Measurements from ENCODE around the gene METTL26.

The METTL26 gene

DNA sequence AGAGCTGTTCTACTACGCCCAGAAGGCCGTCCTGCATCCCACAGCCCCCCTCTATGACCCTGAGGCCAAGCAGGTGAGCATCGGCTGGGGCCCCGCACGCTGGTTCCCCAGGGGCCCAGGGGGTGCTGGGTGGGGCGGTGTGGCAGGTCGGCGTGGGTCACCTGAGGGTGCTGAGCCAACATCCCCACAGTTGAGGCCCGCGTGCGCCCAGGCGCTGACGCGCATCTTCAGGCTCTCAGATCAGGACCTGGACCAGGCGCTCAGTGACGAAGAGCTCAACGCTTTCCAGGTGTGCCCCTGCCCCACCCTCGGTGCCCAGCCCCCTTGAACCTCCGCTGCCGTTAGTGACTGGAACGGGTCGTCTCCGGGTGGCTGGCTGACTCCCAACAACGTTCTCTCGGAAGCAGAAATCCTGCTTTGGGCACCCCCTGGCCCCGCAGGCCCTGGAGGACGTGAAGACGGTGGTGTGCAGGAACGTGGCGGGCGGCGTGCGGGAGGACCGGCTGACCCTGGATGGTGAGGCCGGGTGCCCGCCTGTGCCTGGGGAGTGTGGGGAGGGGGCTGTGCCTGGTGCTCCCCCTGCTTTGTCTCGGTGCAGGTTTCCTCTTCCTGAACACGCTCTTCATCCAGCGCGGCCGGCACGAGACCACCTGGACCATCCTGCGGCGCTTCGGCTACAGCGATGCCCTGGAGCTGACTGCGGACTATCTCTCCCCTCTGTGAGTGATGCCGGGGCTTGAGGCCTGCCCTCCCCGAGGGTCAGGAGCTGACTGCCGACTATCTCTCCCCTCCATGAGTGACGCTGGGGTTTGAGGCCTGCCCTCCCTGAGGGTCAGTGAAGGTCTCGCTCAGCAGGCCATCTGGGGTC lies 34.6 kb upstream of the METTL26 start:
- H4K20me1 ChIP-seq (ENCODE audit: insufficient read depth, low read length, poor library complexity, severe bottlenecking) = no peaks in the 10 kb centered on the region
- no peak overlapping the region for H3K4me2 ChIP-seq (ENCODE audit: low read depth, low read length, poor library complexity, severe bottlenecking)
- H3K4me3 ChIP-seq (ENCODE audit: low read length, poor library complexity, severe bottlenecking) = no peak overlapping the region
- no peak overlapping the region for H2AFZ ChIP-seq (ENCODE audit: low read length)
- no peaks in the 10 kb centered on the region for H3K27me3 ChIP-seq (ENCODE audit: insufficient read depth, low read length, poor library complexity, severe bottlenecking)
- no peaks in the 10 kb centered on the region for H3K9me3 ChIP-seq (ENCODE audit: insufficient read depth, low read depth, low read length)
- peaks cover 5% of the 10 kb centered on the region for H3K4me1 ChIP-seq (ENCODE audit: insufficient read depth, low read length, poor library complexity, severe bottlenecking)
- H3K36me3 ChIP-seq (ENCODE audit: insufficient read depth, low read length) = no peaks in the 10 kb centered on the region
- TF ChIP-seq EZH2phosphoT487 (IDR thresholded peaks at IDR 0.05; ENCODE audit: borderline replicate concordance) = no peak
- TF ChIP-seq, protein P1, sequence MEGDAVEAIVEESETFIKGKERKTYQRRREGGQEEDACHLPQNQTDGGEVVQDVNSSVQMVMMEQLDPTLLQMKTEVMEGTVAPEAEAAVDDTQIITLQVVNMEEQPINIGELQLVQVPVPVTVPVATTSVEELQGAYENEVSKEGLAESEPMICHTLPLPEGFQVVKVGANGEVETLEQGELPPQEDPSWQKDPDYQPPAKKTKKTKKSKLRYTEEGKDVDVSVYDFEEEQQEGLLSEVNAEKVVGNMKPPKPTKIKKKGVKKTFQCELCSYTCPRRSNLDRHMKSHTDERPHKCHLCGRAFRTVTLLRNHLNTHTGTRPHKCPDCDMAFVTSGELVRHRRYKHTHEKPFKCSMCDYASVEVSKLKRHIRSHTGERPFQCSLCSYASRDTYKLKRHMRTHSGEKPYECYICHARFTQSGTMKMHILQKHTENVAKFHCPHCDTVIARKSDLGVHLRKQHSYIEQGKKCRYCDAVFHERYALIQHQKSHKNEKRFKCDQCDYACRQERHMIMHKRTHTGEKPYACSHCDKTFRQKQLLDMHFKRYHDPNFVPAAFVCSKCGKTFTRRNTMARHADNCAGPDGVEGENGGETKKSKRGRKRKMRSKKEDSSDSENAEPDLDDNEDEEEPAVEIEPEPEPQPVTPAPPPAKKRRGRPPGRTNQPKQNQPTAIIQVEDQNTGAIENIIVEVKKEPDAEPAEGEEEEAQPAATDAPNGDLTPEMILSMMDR (conservative IDR thresholded peaks at IDR 0.05; ENCODE audit: low read length) = no peak
- H3K9me2 ChIP-seq (replicated peaks; ENCODE audit: low read depth, low read length) = no peaks in the 10 kb centered on the region
- H3K79me2 ChIP-seq (ENCODE audit: insufficient read depth, low read length) = peaks cover 17% of the 10 kb centered on the region; the same call in 1 of the 2 replicates
- H3F3A ChIP-seq (ENCODE audit: low read depth) = no peaks in the 10 kb centered on the region
- no peak overlapping the region for H3K9ac ChIP-seq (ENCODE audit: low read depth, low read length, poor library complexity, severe bottlenecking)

- H3K9ac ChIP-seq (ENCODE audit: low read depth, low read length, poor library complexity, severe bottlenecking) = no peak overlapping the region
- no peak overlapping the region for H3K4me3 ChIP-seq (ENCODE audit: low read length, poor library complexity, severe bottlenecking)
- no peaks in the 10 kb centered on the region for H3K27me3 ChIP-seq (ENCODE audit: insufficient read depth, low read length, poor library complexity, severe bottlenecking)
- no peaks in the 10 kb centered on the region for H3F3A ChIP-seq (ENCODE audit: low read depth)
- no peak overlapping the region for H2AFZ ChIP-seq (ENCODE audit: low read length)
- H3K4me2 ChIP-seq (ENCODE audit: low read depth, low read length, poor library complexity, severe bottlenecking) = peak overlapping the region; percentile 67
- no peaks in the 10 kb centered on the region for H3K9me3 ChIP-seq (ENCODE audit: insufficient read depth, low read depth, low read length)
- H3K36me3 ChIP-seq (ENCODE audit: insufficient read depth, low read length) = no peaks in the 10 kb centered on the region
- no peaks in the 10 kb centered on the region for H3K9me2 ChIP-seq (replicated peaks; ENCODE audit: low read depth, low read length)
- peaks cover 17% of the 10 kb centered on the region; the same call in 1 of the 2 replicates for H3K79me2 ChIP-seq (ENCODE audit: insufficient read depth, low read length)
- H3K4me1 ChIP-seq (ENCODE audit: insufficient read depth, low read length, poor library complexity, severe bottlenecking) = peaks cover 5% of the 10 kb centered on the region
- TF ChIP-seq EZH2phosphoT487 (IDR thresholded peaks at IDR 0.05; ENCODE audit: borderline replicate concordance) = no peak
- TF ChIP-seq, protein P1 (conservative IDR thresholded peaks at IDR 0.05; ENCODE audit: low read length) = no peak
- no peaks in the 10 kb centered on the region for H4K20me1 ChIP-seq (ENCODE audit: insufficient read depth, low read length, poor library complexity, severe bottlenecking)
These were observed 33.6 kb upstream of the METTL26 start for GRCh38 chr16:669666-670065.

DNA sequence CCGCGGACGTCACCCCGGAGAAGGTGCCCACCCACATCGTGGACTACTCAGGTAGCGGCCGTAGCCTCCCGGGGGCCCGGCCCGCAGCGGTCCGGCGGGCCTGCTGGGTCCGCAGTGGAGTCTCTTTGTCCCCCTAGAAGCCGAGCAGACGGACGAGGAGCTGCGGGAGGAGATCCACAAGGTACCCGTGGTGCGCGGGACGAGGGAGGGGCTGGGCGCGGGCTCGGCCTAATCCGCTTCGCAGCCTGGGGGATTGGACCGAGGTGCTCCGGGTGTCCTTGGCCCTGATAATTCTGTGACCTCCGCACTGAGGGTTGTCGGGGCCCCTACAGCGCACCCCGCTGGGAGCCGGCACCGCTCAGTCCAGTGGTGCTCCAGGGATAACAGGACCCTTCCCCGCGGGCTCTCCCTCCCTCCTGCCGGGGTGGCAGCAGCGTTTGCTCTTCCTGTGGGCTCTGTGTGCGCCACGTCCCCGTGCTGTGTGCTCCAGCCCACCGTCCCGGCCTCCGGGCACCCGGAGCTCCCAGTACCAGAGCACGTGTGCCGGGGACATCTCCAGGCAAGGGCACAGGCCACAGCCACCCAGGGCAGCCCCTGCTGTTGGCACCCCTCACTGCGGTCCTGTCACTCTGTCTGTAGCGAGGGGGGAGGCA lies 32.5 kb upstream of the METTL26 start:
- H3K4me1 ChIP-seq (ENCODE audit: insufficient read depth, low read length, poor library complexity, severe bottlenecking) = peaks cover 5% of the 10 kb centered on the region
- H3K9me3 ChIP-seq (ENCODE audit: insufficient read depth, low read depth, low read length) = no peaks in the 10 kb centered on the region
- 0 out of 2 replicates have a peak overlapping the region, but pooled peaks have one; percentile 45 for H2AFZ ChIP-seq (ENCODE audit: low read length)
- H3K9me2 ChIP-seq (replicated peaks; ENCODE audit: low read depth, low read length) = no peaks in the 10 kb centered on the region
- peak overlapping the region; percentile 90 for H3K9ac ChIP-seq (ENCODE audit: low read depth, low read length, poor library complexity, severe bottlenecking)
- no peaks in the 10 kb centered on the region for H4K20me1 ChIP-seq (ENCODE audit: insufficient read depth, low read length, poor library complexity, severe bottlenecking)
- H3K27me3 ChIP-seq (ENCODE audit: insufficient read depth, low read length, poor library complexity, severe bottlenecking) = no peaks in the 10 kb centered on the region
- H3F3A ChIP-seq (ENCODE audit: low read depth) = no peaks in the 10 kb centered on the region
- no peaks in the 10 kb centered on the region for H3K36me3 ChIP-seq (ENCODE audit: insufficient read depth, low read length)
- H3K4me2 ChIP-seq (ENCODE audit: low read depth, low read length, poor library complexity, severe bottlenecking) = peak overlapping the region; percentile 67
- TF ChIP-seq, protein P1 (conservative IDR thresholded peaks at IDR 0.05; ENCODE audit: low read length) = no peak
- no peak for TF ChIP-seq EZH2phosphoT487 (IDR thresholded peaks at IDR 0.05; ENCODE audit: borderline replicate concordance)
- H3K4me3 ChIP-seq (ENCODE audit: low read length, poor library complexity, severe bottlenecking) = peak overlapping the region; percentile 80
- peaks cover 17% of the 10 kb centered on the region; the same call in 1 of the 2 replicates for H3K79me2 ChIP-seq (ENCODE audit: insufficient read depth, low read length)

Data from Loucy (cell line).